GM12878 (cell line): ENCODE measurements around the gene CNOT10. TPM values are rescaled to one million over a fixed set of nuclear protein-coding genes. Genes with fewer than 3 reads are reported as not detected.

ENCODE experiments used
- ATAC-seq: fragments of 200-7000 bp; cut with Tn5 transposase; 3 replicates; pipeline ENCODE4 v1.9.1; 2020; ENCODE audit warnings: mild to moderate bottlenecking, moderate library complexity
- BruUV-seq: library from RNA; stranded (reverse); fragments of 400-500 nt; replicated peaks from 2 replicates; lab custom pipeline; 2021; lab: Mats Ljungman, UMichigan
- CTCF ChIA-PET: fragments of 300-600 bp; sonication (Branson Sonifier 250); formaldehyde crosslinking; extraction: SDS; loops from one replicate; lab custom pipeline; 2021; ENCODE audit warnings: inconsistent platforms; lab: Yijun Ruan, JAX
- POLR2A ChIA-PET: fragments of 350-600 bp; formaldehyde crosslinking; extraction: SDS; loops from one replicate; lab custom pipeline; 2021; ENCODE audit warnings: inconsistent platforms; lab: Charles Lee
- RAD21 ChIA-PET: fragments of 300-600 bp; sonication (Branson Sonifier 250); formaldehyde crosslinking; loops from one replicate; lab custom pipeline; 2023; ENCODE audit warnings: antibody characterized with exemption; ENCODE audit not compliant: unreplicated experiment; lab: Charles Lee
- SMC1A ChIA-PET: fragments of 300-600 bp; sonication (Branson Sonifier 250); formaldehyde crosslinking; loops from one replicate; lab custom pipeline; 2023; ENCODE audit not compliant: unreplicated experiment, uncharacterized antibody; lab: Charles Lee
- DNase-seq: peaks from one replicate; pipeline ENCODE4 v3.0.0-alpha.2; 2011; ENCODE audit warnings: low read depth, low spot score
- FAIRE-seq: peaks from 3 replicates; lab custom pipeline; 2011; peaks lifted over from hg19 to GRCh38; lab: Jason Lieb, UNC
- H2AFZ ChIP-seq: 2 replicates; pipeline ENCODE4 v1.6.0; 2011; ENCODE audit warnings: low read depth, low read length, control low read depth; ENCODE audit not compliant: control insufficient read depth
- H3K27ac ChIP-seq: 2 replicates; pipeline ENCODE4 v1.5.1; 2011; ENCODE audit warnings: control low read depth; ENCODE audit not compliant: control insufficient read depth, insufficient read depth
- H3K27me3 ChIP-seq, 2 experiments: replicated peaks in 1 of 2; 2 replicates each; pipeline versions ENCODE4 v1.6.0 to v1.6.1; 2011; ENCODE audit warnings: low read length in 1 of 2; ENCODE audit not compliant: control insufficient read depth in 2 of 2, insufficient read depth in 2 of 2
- H3K36me3 ChIP-seq, 2 experiments: 2 replicates each; pipeline ENCODE4 v1.5.1; 2011; ENCODE audit warnings: low read length in 1 of 2; ENCODE audit not compliant: control insufficient read depth in 2 of 2, insufficient read depth in 2 of 2
- H3K4me1 ChIP-seq: 2 replicates; pipeline ENCODE4 v1.6.1; 2011; ENCODE audit warnings: mild to moderate bottlenecking, low read length, moderate library complexity, mixed read lengths; ENCODE audit not compliant: control insufficient read depth, insufficient read depth
- H3K4me2 ChIP-seq: 2 replicates; pipeline ENCODE4 v1.6.0; 2011; ENCODE audit warnings: control low read depth; ENCODE audit not compliant: control insufficient read depth, insufficient read depth
- H3K4me3 ChIP-seq: fragments of 200-600 bp; sonication (generic); 2 replicates; pipeline ENCODE4 v1.5.1; 2016
- H3K79me2 ChIP-seq: 2 replicates; pipeline ENCODE4 v1.6.0; 2011; ENCODE audit warnings: low read length; ENCODE audit not compliant: control insufficient read depth, insufficient read depth
- H3K9ac ChIP-seq: 2 replicates; pipeline ENCODE4 v1.8.0; 2011; ENCODE audit warnings: low read length, control low read depth, mixed read lengths; ENCODE audit not compliant: control insufficient read depth, insufficient read depth
- H3K9me3 ChIP-seq: replicated peaks from 3 replicates; pipeline ENCODE4 v1.5.1; 2011; ENCODE audit warnings: mild to moderate bottlenecking, low read length; ENCODE audit not compliant: control insufficient read depth, insufficient read depth
- H4K20me1 ChIP-seq: 2 replicates; pipeline ENCODE4 v1.6.0; 2011; ENCODE audit not compliant: control insufficient read depth, insufficient read depth
- CBX3 ChIP-seq: fragments of 200-600 bp; sonication (generic); IDR thresholded peaks from 2 replicates; pipeline ENCODE4 v1.6.1; 2016; ENCODE audit warnings: low read depth, borderline replicate concordance
- CHD1 ChIP-seq: IDR thresholded peaks from 2 replicates; pipeline ENCODE4 v1.6.1; 2012; ENCODE audit warnings: low read depth, low read length, improper control_type of control experiment
- E2F8 ChIP-seq: fragments of 450-650 bp; IDR thresholded peaks from 2 replicates; pipeline ENCODE4 v1.6.1; 2018; ENCODE audit warnings: mild to moderate bottlenecking, low read depth, moderate library complexity; ENCODE audit not compliant: partially characterized antibody
- NFYA ChIP-seq: IDR thresholded peaks from 2 replicates; pipeline ENCODE4 v1.6.1; 2011; ENCODE audit warnings: low read depth, mild to moderate bottlenecking, low read length, improper control_type of control experiment, borderline replicate concordance
- PBX3 ChIP-seq: IDR thresholded peaks from 2 replicates; pipeline ENCODE4 v1.6.1; 2011; ENCODE audit warnings: mild to moderate bottlenecking, low read depth, low read length, moderate library complexity; ENCODE audit not compliant: insufficient replicate concordance
- PKNOX1 ChIP-seq: fragments of 450-650 bp; IDR thresholded peaks from 2 replicates; pipeline ENCODE4 v1.6.1; 2016; ENCODE audit warnings: mild to moderate bottlenecking
- POU2F2 ChIP-seq: IDR thresholded peaks from 3 replicates; pipeline ENCODE4 v1.6.1; 2011; ENCODE audit warnings: low read depth, mild to moderate bottlenecking, low read length, borderline replicate concordance
- TCF12 ChIP-seq: IDR thresholded peaks from 2 replicates; pipeline ENCODE4 v1.6.1; 2011; ENCODE audit warnings: low read depth, mild to moderate bottlenecking, low read length
- WRNIP1 ChIP-seq: IDR thresholded peaks from 2 replicates; pipeline ENCODE4 v1.6.1; 2011; ENCODE audit warnings: low read depth, low read length, improper control_type of control experiment, borderline replicate concordance
- ZNF384 ChIP-seq: IDR thresholded peaks from 2 replicates; pipeline ENCODE4 v1.6.1; 2012; ENCODE audit warnings: low read depth, mild to moderate bottlenecking, low read length, improper control_type of control experiment, borderline replicate concordance
- WGBS: methylation state at CpG from one replicate; pipeline ENCODE4 v1.1.6; 2016; ENCODE audit warnings: low lambda C conversion rate; ENCODE audit not compliant: insufficient replicate concordance, insufficient coverage; ENCODE audit errors: missing lambda C conversion rate; 5-methylcytosine and 5-hydroxymethylcytosine counted together
- in situ Hi-C: fragments of 300-500 bp; cut with MboI; formaldehyde crosslinking; loops from 9 replicates; pipeline ENCODE4 v1.14.3; 2018; ENCODE audit warnings: mixed read lengths
- intact Hi-C: fragments of 100-400 bp; cut with micrococcal nuclease; formaldehyde crosslinking; loops from one replicate; pipeline ENCODE4 v1.14.2; 2022; ENCODE audit not compliant: unreplicated experiment
- polyA plus RNA-seq, 11 experiments: library from polyadenylated mRNA; depleted of rRNA in 4 of 11; unstranded in 6 of 11; stranded (reverse) in 5 of 11; fragments of >200 nt; fragmentation: Nextera tagmentation in 4 of 11; fragmentation: Illumina TruSeq in 1 of 11; extraction: Ambion mirVana in 4 of 11; extraction: Trizol in 1 of 11; gene quantifications; 1 replicate in 1 of 11; 2 replicates in 10 of 11; pipeline versions ENCODE4 v1.2.1 to v1.2.3, GENCODE V29; 2011 to 2016; ENCODE audit warnings: inconsistent platforms in 2 of 11, missing spikeins in 2 of 11, low read depth in 1 of 11
- total RNA-seq, 4 experiments: library from RNA; depleted of rRNA in 3 of 4; stranded (reverse); fragments of >200 nt in 3 of 4; fragmentation: Illumina TruSeq in 1 of 4; extraction: Trizol in 1 of 4; gene quantifications; 2 replicates each; pipeline versions ENCODE4 v1.2.1 to v1.2.3, GENCODE V29; 2013 to 2021
- TF ChIP-seq, protein P1 (sequence below): IDR thresholded peaks from 2 replicates; pipeline ENCODE4 v1.6.1; 2012; ENCODE audit warnings: low read depth, low read length, improper control_type of control experiment
- TF ChIP-seq, protein P2 (sequence below): fragments of 150-350 bp; IDR thresholded peaks from 2 replicates; pipeline ENCODE4 v1.6.1; 2014; ENCODE audit warnings: mild to moderate bottlenecking, low read depth, low read length
- TF ChIP-seq, protein P3 (sequence below): IDR thresholded peaks from 2 replicates; pipeline ENCODE4 v1.6.1; 2012; ENCODE audit warnings: low read depth, low read length, improper control_type of control experiment

CNOT10 gene
- total and polyA plus RNA-seq, 10 of the 15 experiments (the other 5 are each of a cell fraction or from before 2014, with no cell fraction given) = 18.2 to 51.9 (median 45.5) TPM

DNA sequence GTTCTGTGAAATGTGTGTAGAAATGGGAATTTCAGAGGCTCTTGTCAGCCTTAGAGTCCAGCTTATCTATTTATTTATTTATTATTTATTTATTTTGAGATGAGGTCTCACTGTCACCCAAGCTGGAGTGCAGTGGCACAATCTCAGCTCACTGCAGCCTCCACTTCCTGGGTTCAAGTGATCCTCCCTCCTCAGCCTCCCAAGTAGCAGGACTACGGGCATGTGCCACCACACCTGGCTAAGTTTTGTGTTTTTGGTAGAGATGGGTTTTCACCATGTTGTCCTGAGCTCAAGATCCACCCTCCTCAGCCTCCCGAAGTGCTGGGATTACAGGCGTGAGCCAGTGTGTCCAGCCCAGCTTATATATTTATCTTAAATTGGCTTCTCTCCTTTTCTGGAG is 11.5 kb downstream of the CNOT10 start:
- no peak for ATAC-seq
- Histone ChIP-seq H3K79me2 (peaks cover 30% of the 10 kb centered on the region), H3K36me3 (no peaks in the 10 kb centered on the region; a peak in 1 of 4 replicates), H3K4me3 (no peak overlapping the region), H3K9ac (no peak overlapping the region), H3K27me3 (no peaks in the 10 kb centered on the region)
- ChIA-PET RAD21 (no interaction called here), SMC1A (interaction anchor here (1.4 kb wide), 1 partner anchor 9 kb away, joined by 4 read pairs; no protein-coding TSS in a partner anchor)
- in situ Hi-C loops = no loop called here
- BruUV-seq = no TSS peak
- no peak for TF ChIP-seq NFYA
- TF ChIP-seq POU2F2 = no peak
- TF ChIP-seq, protein P1, sequence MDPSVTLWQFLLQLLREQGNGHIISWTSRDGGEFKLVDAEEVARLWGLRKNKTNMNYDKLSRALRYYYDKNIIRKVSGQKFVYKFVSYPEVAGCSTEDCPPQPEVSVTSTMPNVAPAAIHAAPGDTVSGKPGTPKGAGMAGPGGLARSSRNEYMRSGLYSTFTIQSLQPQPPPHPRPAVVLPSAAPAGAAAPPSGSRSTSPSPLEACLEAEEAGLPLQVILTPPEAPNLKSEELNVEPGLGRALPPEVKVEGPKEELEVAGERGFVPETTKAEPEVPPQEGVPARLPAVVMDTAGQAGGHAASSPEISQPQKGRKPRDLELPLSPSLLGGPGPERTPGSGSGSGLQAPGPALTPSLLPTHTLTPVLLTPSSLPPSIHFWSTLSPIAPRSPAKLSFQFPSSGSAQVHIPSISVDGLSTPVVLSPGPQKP = no peak
- TF ChIP-seq, protein P2, sequence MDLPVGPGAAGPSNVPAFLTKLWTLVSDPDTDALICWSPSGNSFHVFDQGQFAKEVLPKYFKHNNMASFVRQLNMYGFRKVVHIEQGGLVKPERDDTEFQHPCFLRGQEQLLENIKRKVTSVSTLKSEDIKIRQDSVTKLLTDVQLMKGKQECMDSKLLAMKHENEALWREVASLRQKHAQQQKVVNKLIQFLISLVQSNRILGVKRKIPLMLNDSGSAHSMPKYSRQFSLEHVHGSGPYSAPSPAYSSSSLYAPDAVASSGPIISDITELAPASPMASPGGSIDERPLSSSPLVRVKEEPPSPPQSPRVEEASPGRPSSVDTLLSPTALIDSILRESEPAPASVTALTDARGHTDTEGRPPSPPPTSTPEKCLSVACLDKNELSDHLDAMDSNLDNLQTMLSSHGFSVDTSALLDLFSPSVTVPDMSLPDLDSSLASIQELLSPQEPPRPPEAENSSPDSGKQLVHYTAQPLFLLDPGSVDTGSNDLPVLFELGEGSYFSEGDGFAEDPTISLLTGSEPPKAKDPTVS = no peak
- no peak for TF ChIP-seq WRNIP1
- TF ChIP-seq CBX3 = no peak
- TF ChIP-seq CHD1 = no peak
- no peak for TF ChIP-seq PBX3
- TF ChIP-seq PKNOX1 = no peak
- no peak for TF ChIP-seq TCF12
- no peak for TF ChIP-seq E2F8
- TF ChIP-seq ZNF384 = no peak
- TF ChIP-seq, protein P3, sequence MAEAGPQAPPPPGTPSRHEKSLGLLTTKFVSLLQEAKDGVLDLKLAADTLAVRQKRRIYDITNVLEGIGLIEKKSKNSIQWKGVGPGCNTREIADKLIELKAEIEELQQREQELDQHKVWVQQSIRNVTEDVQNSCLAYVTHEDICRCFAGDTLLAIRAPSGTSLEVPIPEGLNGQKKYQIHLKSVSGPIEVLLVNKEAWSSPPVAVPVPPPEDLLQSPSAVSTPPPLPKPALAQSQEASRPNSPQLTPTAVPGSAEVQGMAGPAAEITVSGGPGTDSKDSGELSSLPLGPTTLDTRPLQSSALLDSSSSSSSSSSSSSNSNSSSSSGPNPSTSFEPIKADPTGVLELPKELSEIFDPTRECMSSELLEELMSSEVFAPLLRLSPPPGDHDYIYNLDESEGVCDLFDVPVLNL = no peak
- TF ChIP-seq, all 136 proteins: peak for 0
- Histone ChIP-seq H3K27ac (no peak overlapping the region), H4K20me1 (no peaks in the 10 kb centered on the region), H2AFZ (no peak overlapping the region), H3K4me1 (peaks cover 6% of the 10 kb centered on the region), H3K4me2 (no peak overlapping the region), H3K9me3 (peaks cover 3% of the 10 kb centered on the region; the same call in 1 of the 3 replicates)
- DNase-seq (no peak), FAIRE-seq (no peak)
- 97% methylated on average over 3 of the region's 3 CpGs for WGBS
- intact Hi-C loops = no loop called here
- POLR2A ChIA-PET = no interaction called here
- CTCF ChIA-PET = interaction anchor here (3.1 kb wide), 1 partner anchor 9 kb away, joined by 8 read pairs; no protein-coding TSS in a partner anchor
